Stimulated activated CD4-positive, alpha-beta T cell treated with anti-CD3 and anti-CD28 coated beads, Interleukin-12 subunit alpha, Interleukin-12 subunit beta, amount 100 ng/mL, for 48 hours (primary cell): ENCODE data around the gene TRDN.

ENCODE experiments used
- DNase-seq, 3 donors: peaks; one replicate each; pipeline ENCODE4 v3.0.0-alpha.2; 2020; ENCODE audit warnings: low read depth in 2 of 3, low spot score in 1 of 3

Gene TRDN

GRCh38 chr6:123182998-123183397 lies 453.8 kb downstream of the TRDN start:
- DNase-seq, result no peak

DNA sequence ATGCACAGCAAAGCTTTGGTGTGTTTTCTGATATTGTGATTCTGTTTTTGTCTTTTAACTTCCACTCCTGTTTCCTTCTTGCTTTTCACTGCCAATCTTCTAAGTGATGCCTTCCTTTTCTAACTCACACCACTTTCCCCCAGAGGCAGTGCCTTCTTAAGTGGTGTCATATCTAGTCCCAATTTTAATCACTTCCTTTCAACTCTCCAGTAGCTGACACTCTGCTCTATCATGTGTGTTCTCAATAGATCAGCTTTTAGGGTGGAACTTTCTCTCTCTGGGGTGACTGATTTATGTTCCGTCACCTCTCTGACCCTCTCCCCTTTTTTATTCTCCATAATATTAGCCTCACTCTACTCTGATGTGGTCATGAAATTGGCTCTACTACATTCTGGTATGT lies 460.0 kb downstream of the TRDN start:
- DNase-seq, result no peak

- no peak for DNase-seq
Observed at GRCh38 chr6:123171341-123172115, 465.2 kb downstream of the TRDN start.

GRCh38 chr6:123169774-123170095 lies 467.0 kb downstream of the TRDN start:
- DNase-seq, result no peak

- DNase-seq, result no peak
Observed at GRCh38 chr6:123168892-123169773, 467.6 kb downstream of the TRDN start.

DNA sequence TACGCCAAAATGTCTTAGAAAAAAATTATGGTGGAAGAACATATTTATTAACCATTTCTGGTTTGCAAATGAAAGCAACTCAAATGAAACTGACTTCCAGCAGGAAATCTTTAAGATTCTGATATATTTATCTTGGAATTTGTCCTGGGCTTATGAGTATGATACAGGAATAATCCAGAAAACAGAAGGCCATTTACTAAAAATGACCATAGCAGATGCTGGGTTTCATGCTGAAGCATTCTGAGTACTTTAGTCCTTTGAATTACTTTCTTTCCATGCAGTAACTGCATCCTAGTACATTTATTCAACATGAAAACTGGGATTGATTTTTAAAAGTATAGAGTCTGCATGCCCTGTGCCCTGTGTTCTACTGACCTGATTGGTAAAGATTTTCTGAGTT lies 468.3 kb downstream of the TRDN start:
- DNase-seq, result no peak
